ENCODE results near the gene MFAP3.
A peak's percentile ranks its signal among the peaks of the same experiment; 100 is the strongest.
"Not testable (repeated sequence)": the region's sequence is repeated elsewhere in the genome, so short reads cannot be mapped to it uniquely, and the experiment has no call there.

The MFAP3 gene

GRCh38 chr5:154055201-154055600 is 16.4 kb downstream of the MFAP3 start:
- no peak for DNase-seq

GRCh38 chr5:154058055-154059038 is 19.6 kb downstream of the MFAP3 start:
- DNase-seq, result no peak

DNA sequence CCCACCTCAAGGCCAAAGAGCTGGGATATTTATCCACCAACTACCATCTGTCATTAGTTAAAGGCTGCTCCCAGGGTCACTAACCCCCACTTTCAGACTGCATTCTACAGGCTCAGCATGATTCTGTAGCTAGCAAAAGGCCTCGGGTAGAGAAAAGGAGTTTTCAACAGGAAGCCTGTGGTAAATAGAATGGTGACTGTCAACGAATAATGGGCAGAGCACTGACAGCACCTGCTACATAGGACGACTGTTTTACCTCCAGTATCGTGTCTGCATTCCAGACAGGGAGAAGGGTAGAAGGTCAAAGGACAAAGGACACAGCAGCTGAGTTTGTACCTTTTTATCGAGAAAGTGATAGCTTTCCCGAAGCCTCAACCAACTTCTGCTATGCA is 20.3 kb downstream of the MFAP3 start:
- DNase-seq, result no peak

GRCh38 chr5:154059583-154059982 is 20.8 kb downstream of the MFAP3 start:
- DNase-seq, result no peak

- no peak for DNase-seq
These were observed 21.8 kb downstream of the MFAP3 start for GRCh38 chr5:154060606-154061005.

GRCh38 chr5:154063372-154063771 is 24.6 kb downstream of the MFAP3 start:
- no peak for DNase-seq

DNA sequence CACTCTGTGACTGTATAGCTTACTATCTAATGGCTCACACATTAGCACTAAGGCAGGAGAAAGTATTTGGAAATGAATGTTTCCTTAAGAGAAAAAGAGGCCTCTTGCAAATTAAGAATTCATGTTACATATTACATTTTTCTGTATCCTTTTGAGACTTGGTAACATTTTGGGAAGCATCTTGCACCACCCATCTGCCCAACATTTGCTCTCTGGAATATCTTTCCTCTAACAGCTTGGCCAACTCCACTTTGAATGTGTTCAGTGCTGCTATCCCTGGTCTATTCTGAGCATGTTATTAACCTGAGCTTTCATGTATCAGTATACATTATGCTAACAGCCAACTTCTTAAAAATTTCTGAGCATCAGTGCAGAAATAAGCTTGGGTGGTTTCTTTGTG is 27.2 kb downstream of the MFAP3 start:
- DNase-seq, result no peak

DNA sequence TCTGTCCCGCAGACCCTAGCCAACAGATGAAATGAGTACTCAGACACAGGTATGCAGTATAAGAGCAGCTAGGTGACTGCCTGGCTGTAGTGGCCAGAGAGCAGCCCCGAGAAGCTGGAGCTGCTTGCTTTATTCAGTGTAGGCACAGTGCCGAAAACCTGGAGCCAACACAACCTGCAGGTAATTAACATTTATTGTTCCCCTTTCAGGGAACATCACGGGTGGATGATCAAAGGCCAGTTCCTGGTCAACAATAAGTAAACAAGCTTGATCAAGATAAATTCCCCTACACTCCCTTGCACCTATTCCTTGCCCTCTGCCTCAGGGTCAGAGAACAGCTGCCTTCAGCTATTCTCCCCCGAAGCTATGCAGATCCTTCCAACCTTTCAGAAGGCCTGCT is 31.1 kb downstream of the MFAP3 start:
- not testable (repeated sequence) for DNase-seq

- no peak for DNase-seq
These were observed 33.1 kb downstream of the MFAP3 start for GRCh38 chr5:154071799-154072413.

DNA sequence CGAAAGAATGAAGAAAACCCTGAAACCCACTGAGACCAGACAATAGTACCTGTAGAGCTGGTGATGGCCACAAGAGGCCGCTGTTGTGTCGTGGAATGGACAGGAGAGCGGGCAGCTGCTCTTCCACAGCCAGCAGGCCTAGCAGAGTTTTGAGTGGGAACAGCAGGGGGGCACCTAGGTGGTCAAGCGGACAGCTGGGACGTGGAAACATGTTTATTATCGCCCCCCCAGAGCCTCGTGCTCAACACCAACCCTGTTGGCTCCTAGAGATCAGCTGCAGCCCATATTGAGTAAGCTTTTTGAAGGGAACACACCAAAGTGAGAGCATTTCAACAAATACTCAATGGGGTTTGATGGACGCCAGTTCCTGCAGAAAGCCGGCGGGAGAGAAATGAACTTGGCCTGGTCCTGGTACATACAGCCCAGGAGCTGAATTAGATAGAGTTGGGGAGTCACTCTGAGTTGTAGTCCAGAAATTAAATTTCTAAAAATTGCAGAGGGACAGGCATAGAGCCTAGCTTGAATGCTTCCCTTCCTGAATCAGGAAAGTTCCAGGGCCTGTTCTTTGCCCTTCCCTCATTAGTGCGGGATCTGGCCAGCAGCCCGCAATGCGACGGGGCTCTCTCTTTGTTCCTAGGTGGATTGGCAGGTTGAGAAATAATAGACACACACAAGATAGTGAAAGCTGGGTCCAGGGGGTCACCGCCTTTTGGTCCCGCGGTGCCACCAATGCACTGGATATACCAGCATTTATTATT is 33.8 kb downstream of the MFAP3 start:
- DNase-seq, result peak; percentile 49

GRCh38 chr5:154076240-154076922 is 37.6 kb downstream of the MFAP3 start:
- no peak for DNase-seq

DNA sequence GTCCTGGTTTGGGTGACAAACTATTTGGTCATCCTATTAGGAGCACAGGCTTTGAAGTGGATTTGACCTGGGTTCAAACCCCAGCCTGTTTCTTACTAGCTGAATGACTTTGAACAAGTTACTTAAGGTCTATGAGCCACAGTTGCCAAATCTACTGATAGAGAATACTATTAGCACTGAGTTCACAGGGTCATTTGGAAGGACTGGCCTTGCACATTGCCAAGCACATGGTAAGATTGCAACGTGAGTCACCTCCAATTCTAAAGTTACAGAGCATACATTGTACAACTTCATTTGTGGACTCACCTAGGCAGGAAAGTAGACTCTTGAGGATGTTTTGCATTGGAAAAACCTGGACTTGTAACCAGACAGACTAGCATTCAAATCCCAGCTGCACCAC is 38.9 kb downstream of the MFAP3 start:
- DNase-seq, result no peak

GRCh38 chr5:154078272-154078671 is 39.5 kb downstream of the MFAP3 start:
- no peak for DNase-seq

GRCh38 chr5:154081246-154081645 is 42.5 kb downstream of the MFAP3 start:
- no peak for DNase-seq

DNA sequence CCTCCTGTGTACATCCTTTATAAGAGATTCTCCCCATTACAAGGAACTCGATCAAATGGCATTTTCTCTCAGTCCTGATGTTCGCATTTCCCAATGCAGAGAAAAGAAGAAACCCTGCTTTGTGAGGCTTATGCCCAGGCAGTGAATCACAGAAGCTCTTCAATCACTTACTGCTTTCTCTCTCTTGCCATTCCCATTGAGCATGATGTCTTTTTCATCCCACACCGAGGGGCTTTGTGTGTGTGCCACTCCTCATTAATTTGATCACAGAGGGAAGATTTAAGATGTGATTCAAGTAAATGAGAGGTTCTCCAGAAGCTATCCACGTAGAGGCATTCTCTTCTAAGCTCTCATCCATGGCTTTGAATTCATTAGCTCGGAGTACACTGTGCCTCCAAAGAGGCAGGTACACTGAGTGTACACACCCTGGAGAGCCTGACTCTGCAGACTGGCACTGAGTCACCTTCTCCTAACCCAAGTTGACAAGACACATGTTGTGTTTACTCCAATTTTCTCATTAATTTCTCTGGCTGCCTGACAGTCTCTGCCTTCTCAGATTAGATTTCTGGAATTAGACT is 45.4 kb downstream of the MFAP3 start:
- no peak for DNase-seq

- no peak for DNase-seq
These were observed 47.4 kb downstream of the MFAP3 start for GRCh38 chr5:154086146-154086545.

GRCh38 chr5:154086641-154087040 is 47.9 kb downstream of the MFAP3 start:
- DNase-seq, result no peak

- DNase-seq, result no peak
These were observed 48.5 kb downstream of the MFAP3 start for GRCh38 chr5:154087260-154087659.

- DNase-seq, result no peak
These were observed 50.0 kb downstream of the MFAP3 start for GRCh38 chr5:154088801-154089200.

- no peak for DNase-seq
These were observed 51.9 kb downstream of the MFAP3 start for GRCh38 chr5:154090656-154091055.

DNA sequence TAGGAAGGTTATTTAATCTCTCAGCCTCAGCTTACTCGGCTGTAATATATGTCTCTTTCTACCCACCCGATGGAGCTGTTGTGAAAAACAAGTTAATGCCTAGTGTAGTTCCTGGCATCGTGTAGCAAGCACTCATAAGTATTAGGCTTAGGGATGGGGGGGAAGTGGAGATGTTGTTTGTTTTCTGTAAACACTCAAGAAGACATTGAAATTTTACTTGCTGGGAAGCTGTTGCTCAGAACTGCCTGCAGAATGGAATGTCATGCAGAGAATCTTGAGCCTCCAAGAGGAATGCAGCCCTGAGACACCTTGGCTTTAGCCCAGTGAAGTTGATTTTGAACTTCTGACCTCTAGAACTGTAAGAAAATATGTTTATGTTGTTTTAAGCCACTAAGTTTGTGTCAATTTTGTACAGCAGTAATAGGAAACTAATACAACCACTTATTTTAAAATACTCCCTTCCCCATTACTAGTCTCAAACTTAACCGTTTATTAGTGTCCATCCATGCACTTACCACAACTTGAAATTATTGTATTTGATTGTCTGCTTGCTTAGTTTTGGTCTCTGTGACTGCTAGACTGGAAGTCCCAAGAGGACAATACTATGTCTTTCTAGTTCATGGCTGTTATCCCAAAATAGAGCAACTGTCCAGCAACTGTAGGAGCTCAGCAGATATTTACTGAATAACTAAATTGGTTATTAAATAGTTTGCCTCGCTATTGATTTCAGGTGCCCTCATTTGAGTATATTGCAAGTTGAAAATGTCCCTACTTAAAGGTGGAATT is 53.8 kb downstream of the MFAP3 start:
- DNase-seq, result no peak

GRCh38 chr5:154093142-154093532 is 54.4 kb downstream of the MFAP3 start:
- no peak for DNase-seq
